GM19328 (cell line): ENCODE measurements around the gene CEP131.

Source experiments
- ATAC-seq: cut with Tn5 transposase; IDR thresholded peaks from one replicate; pipeline ENCODE4 v1.9.1; 2021; ENCODE audit warnings: mild to moderate bottlenecking, moderate library complexity; ENCODE audit not compliant: unreplicated experiment

Gene CEP131

GRCh38 chr17:81252326-81252986 is 29.7 kb upstream of the CEP131 start:
- ATAC-seq = no peak

GRCh38 chr17:81251709-81252301 is 29.0 kb upstream of the CEP131 start:
- ATAC-seq = no peak

GRCh38 chr17:81251094-81251708 is 28.4 kb upstream of the CEP131 start:
- no peak for ATAC-seq

GRCh38 chr17:81250286-81251093 is 27.7 kb upstream of the CEP131 start:
- no peak for ATAC-seq

GRCh38 chr17:81249223-81250040 is 26.7 kb upstream of the CEP131 start:
- no peak for ATAC-seq

GRCh38 chr17:81248649-81249048 is 25.9 kb upstream of the CEP131 start:
- ATAC-seq = no peak

GRCh38 chr17:81247339-81247990 is 24.7 kb upstream of the CEP131 start:
- ATAC-seq = no peak

- ATAC-seq = no peak
Measured at GRCh38 chr17:81246679-81247338, 24.0 kb upstream of the CEP131 start.

GRCh38 chr17:81246343-81246670 is 23.5 kb upstream of the CEP131 start:
- ATAC-seq = no peak

GRCh38 chr17:81245665-81246342 is 23.0 kb upstream of the CEP131 start:
- ATAC-seq = no peak

- no peak for ATAC-seq
Measured at GRCh38 chr17:81245024-81245664, 22.4 kb upstream of the CEP131 start.

GRCh38 chr17:81244358-81245023 is 21.7 kb upstream of the CEP131 start:
- ATAC-seq = no peak

- no peak for ATAC-seq
Measured at GRCh38 chr17:81243333-81243664, 20.5 kb upstream of the CEP131 start.

GRCh38 chr17:81242421-81243332 is 19.9 kb upstream of the CEP131 start:
- ATAC-seq = no peak

GRCh38 chr17:81241648-81242420 is 19.1 kb upstream of the CEP131 start:
- no peak for ATAC-seq

GRCh38 chr17:81241203-81241602 is 18.4 kb upstream of the CEP131 start:
- ATAC-seq = no peak

- ATAC-seq = no peak
Measured at GRCh38 chr17:81240761-81241160, 18.0 kb upstream of the CEP131 start.
